Measurements from ENCODE around the gene HAUS7. TPM values are rescaled to one million over a fixed set of nuclear protein-coding genes. Genes with fewer than 3 reads are reported as not detected.

Gene HAUS7
- polyA plus RNA-seq (27.7 and 32.5 TPM in 2 replicates), polyA minus RNA-seq (13.9 and 15.3 TPM in 2 replicates)

DNA sequence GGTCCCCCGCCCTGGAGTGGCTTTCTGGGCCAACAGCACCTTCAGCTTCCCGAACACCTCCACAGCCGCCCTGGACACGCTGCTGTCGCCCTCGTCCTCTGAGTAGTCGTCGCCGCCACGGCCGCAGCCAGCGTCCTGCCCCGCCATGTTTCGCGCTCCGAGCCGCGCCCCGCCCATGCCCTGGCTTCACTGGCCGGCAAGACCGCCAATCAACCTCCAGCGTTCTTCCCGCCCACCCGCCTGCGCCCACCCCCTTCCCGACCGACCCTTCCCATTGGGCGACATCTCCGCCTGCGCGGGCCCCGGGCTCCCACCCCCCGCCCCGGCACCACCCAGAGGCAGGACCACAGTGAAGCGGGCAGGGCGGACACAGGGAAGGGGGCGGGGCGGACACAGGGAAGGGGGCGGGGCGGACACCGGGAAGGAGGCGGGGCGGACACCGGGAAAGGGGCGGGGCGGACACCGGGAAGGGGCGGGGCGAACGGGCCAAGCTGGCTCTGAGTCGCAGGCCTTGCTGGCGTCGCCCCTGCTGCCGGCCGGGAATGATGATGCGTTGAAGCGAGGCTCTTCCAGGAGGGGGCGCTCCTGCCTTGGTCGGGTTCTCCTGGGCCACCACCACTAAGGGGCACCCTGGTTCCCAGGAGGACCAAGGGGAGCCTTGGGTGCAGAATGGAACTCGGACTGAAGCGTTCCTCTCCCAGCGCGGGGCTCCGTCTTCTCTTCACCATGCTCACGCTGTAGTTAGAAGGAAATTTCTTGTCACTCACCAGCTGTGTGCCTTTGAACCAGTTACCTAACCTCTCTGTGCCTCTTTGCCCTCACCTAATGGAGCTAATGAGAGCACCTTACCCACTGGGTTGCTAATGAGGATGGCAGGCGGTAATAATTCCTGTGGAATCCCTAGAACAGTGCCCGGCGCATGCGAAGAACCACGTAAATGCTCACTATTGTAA lies at the start of gene HAUS7:
Gene HAUS7, minus strand, starts transcription at position 166 of the 953 bp plus-strand sequence. Its CDS starts 19 bp downstream, at position 147.
- no peaks in the 10 kb centered on the region for H3K36me3 ChIP-seq (ENCODE audit: insufficient read depth, low read length)
- no peaks in the 10 kb centered on the region for H3F3A ChIP-seq (ENCODE audit: insufficient read depth, low read length, poor library complexity, severe bottlenecking)
- no peaks in the 10 kb centered on the region for H3K9me2 ChIP-seq (ENCODE audit: insufficient read depth, low read length)
- no peaks in the 10 kb centered on the region for H3K9me3 ChIP-seq (ENCODE audit: low read length)
- H3K79me2 ChIP-seq (replicated peaks; ENCODE audit: insufficient read depth, low read length), result no peaks in the 10 kb centered on the region
- H3K27ac ChIP-seq (ENCODE audit: low read length), result no peak within 1 kb of the TSS
- peaks cover 5% of the 10 kb centered on the region for H3K27me3 ChIP-seq (ENCODE audit: insufficient read depth, low read depth, low read length)
- peak within 1 kb of the TSS; percentile 81 for H3K4me3 ChIP-seq (ENCODE audit: low read length)
- H3K4me2 ChIP-seq (ENCODE audit: low read length), result no peak within 1 kb of the TSS
- no peak within 1 kb of the TSS for H2AFZ ChIP-seq (ENCODE audit: low read depth, low read length)
- TF ChIP-seq, protein P1, sequence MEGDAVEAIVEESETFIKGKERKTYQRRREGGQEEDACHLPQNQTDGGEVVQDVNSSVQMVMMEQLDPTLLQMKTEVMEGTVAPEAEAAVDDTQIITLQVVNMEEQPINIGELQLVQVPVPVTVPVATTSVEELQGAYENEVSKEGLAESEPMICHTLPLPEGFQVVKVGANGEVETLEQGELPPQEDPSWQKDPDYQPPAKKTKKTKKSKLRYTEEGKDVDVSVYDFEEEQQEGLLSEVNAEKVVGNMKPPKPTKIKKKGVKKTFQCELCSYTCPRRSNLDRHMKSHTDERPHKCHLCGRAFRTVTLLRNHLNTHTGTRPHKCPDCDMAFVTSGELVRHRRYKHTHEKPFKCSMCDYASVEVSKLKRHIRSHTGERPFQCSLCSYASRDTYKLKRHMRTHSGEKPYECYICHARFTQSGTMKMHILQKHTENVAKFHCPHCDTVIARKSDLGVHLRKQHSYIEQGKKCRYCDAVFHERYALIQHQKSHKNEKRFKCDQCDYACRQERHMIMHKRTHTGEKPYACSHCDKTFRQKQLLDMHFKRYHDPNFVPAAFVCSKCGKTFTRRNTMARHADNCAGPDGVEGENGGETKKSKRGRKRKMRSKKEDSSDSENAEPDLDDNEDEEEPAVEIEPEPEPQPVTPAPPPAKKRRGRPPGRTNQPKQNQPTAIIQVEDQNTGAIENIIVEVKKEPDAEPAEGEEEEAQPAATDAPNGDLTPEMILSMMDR (IDR thresholded peaks at IDR 0.05; ENCODE audit: poor library complexity, severe bottlenecking), result peak; percentile 87
- peak; percentile 68 for TF ChIP-seq RAD21 (conservative IDR thresholded peaks at IDR 0.05)
- no peak for TF ChIP-seq EP300 (conservative IDR thresholded peaks at IDR 0.05; ENCODE audit: poor library complexity, severe bottlenecking)
- peak; percentile 3 for TF ChIP-seq MXI1 (conservative IDR thresholded peaks at IDR 0.05; ENCODE audit: poor library complexity, severe bottlenecking)
- peak; percentile 41 for TF ChIP-seq POLR2AphosphoS5 (IDR thresholded peaks at IDR 0.05)
- TF ChIP-seq SMC3 (conservative IDR thresholded peaks at IDR 0.05; ENCODE audit: poor library complexity), result peak; percentile 69
- TF ChIP-seq TAF1 (IDR thresholded peaks at IDR 0.05; ENCODE audit: low read depth), result no peak
- H3K9ac ChIP-seq (ENCODE audit: low read length), result peak within 1 kb of the TSS; percentile 50
- no peaks in the 10 kb centered on the region for H4K20me1 ChIP-seq (ENCODE audit: insufficient read depth)

DNA sequence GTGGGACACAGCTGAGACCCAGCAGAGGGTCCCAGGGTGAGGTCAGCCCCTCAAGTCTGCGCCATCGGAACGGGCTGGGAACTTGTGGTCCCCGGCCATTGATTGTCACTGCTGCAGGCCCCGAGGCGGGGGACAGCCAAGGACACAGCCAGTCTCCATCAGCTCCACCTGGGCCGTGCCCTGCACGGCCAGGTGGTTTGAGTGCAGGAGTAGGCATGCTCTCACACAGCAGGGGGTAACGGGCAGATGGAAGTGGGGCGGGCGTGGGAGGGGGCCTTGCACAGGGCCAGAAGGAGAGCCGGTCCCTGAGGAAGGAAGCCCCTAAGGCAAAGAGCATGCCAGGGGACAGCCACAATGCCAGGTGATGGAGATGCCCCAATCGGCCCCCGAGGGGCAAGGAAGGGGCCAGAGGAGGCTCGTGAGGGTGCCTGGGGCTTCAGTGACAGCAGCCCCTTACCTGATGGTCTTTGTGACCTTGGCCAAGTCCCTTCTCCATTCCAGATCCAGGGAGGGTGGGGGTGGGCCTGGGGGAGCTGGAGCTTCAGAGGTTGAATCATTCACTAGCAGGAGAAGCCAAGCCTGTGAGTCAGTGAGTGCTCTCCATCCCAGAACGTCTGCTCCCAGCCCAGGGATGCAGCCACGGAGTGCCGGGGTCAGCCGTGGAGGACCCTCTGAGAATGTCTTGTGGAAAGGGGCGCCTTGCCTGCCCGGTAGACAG lies 49.4 kb upstream of the HAUS7 start:
- Histone ChIP-seq H3K9me2 (ENCODE audit: insufficient read depth, low read length) (no peaks in the 10 kb centered on the region), H4K20me1 (ENCODE audit: insufficient read depth) (no peaks in the 10 kb centered on the region), H3K27ac (ENCODE audit: low read length) (no peak overlapping the region), H3K27me3 (ENCODE audit: insufficient read depth, low read depth, low read length) (peaks cover 14% of the 10 kb centered on the region), H3K4me2 (ENCODE audit: low read length) (no peak overlapping the region), H3K4me3 (ENCODE audit: low read length) (no peak overlapping the region), H3K9me3 (ENCODE audit: low read length) (no peaks in the 10 kb centered on the region), H3K9ac (ENCODE audit: low read length) (no peak overlapping the region), H3K36me3 (ENCODE audit: insufficient read depth, low read length) (no peaks in the 10 kb centered on the region), H2AFZ (ENCODE audit: low read depth, low read length) (no peak overlapping the region), H3K79me2 (replicated peaks; ENCODE audit: insufficient read depth, low read length) (no peaks in the 10 kb centered on the region), H3F3A (ENCODE audit: insufficient read depth, low read length, poor library complexity, severe bottlenecking) (no peaks in the 10 kb centered on the region)
- TF ChIP-seq MXI1 (conservative IDR thresholded peaks at IDR 0.05; ENCODE audit: poor library complexity, severe bottlenecking), result no peak
- TF ChIP-seq, protein P2, sequence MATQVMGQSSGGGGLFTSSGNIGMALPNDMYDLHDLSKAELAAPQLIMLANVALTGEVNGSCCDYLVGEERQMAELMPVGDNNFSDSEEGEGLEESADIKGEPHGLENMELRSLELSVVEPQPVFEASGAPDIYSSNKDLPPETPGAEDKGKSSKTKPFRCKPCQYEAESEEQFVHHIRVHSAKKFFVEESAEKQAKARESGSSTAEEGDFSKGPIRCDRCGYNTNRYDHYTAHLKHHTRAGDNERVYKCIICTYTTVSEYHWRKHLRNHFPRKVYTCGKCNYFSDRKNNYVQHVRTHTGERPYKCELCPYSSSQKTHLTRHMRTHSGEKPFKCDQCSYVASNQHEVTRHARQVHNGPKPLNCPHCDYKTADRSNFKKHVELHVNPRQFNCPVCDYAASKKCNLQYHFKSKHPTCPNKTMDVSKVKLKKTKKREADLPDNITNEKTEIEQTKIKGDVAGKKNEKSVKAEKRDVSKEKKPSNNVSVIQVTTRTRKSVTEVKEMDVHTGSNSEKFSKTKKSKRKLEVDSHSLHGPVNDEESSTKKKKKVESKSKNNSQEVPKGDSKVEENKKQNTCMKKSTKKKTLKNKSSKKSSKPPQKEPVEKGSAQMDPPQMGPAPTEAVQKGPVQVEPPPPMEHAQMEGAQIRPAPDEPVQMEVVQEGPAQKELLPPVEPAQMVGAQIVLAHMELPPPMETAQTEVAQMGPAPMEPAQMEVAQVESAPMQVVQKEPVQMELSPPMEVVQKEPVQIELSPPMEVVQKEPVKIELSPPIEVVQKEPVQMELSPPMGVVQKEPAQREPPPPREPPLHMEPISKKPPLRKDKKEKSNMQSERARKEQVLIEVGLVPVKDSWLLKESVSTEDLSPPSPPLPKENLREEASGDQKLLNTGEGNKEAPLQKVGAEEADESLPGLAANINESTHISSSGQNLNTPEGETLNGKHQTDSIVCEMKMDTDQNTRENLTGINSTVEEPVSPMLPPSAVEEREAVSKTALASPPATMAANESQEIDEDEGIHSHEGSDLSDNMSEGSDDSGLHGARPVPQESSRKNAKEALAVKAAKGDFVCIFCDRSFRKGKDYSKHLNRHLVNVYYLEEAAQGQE (IDR thresholded peaks at IDR 0.05; ENCODE audit: borderline replicate concordance), result no peak
- no peak for TF ChIP-seq SMC3 (conservative IDR thresholded peaks at IDR 0.05; ENCODE audit: poor library complexity)
- no peak for TF ChIP-seq RAD21 (conservative IDR thresholded peaks at IDR 0.05)
- TF ChIP-seq, protein P1 (IDR thresholded peaks at IDR 0.05; ENCODE audit: poor library complexity, severe bottlenecking), result no peak
- TF ChIP-seq EZH2 (IDR thresholded peaks at IDR 0.05; ENCODE audit: borderline replicate concordance, insufficient read depth, low read length, poor library complexity, severe bottlenecking), result no peak
- no peak for TF ChIP-seq EP300 (conservative IDR thresholded peaks at IDR 0.05; ENCODE audit: poor library complexity, severe bottlenecking)
- TF ChIP-seq TAF1 (IDR thresholded peaks at IDR 0.05; ENCODE audit: low read depth), result no peak

Data from neural cell (in vitro differentiated cells).